HCT116 (cell line): ENCODE data around the gene FTO. TPM values are rescaled to one million over a fixed set of nuclear protein-coding genes. Genes with fewer than 3 reads are reported as not detected.

ENCODE experiments used
- ATAC-seq: fragments of 200-7000 bp; cut with Tn5 transposase; 2 replicates; pipeline ENCODE4 v1.9.1; 2020; ENCODE audit warnings: mild to moderate bottlenecking, moderate library complexity
- BruUV-seq: library from RNA; stranded (reverse); fragments of 400-500 nt; replicated peaks from 2 replicates; lab custom pipeline; 2021; lab: Mats Ljungman, UMichigan
- CTCF ChIA-PET: fragments of 300-600 bp; sonication (Branson Sonifier 250); formaldehyde crosslinking; loops from one replicate; lab custom pipeline; 2021; ENCODE audit warnings: antibody characterized with exemption; lab: Charles Lee
- POLR2A ChIA-PET: fragments of 300-600, 350-600 bp; sonication (Branson Sonifier 250); formaldehyde crosslinking; loops from one replicate; lab custom pipeline; 2021; ENCODE audit warnings: antibody characterized with exemption; lab: Charles Lee
- RAD21 ChIA-PET, 2 experiments: fragments of 300-600 bp; sonication (Branson Sonifier 250); formaldehyde crosslinking; loops; one replicate each; lab custom pipeline; 2023; ENCODE audit warnings: low total read pairs in 2 of 2; ENCODE audit not compliant: uncharacterized antibody in 2 of 2, unreplicated experiment in 2 of 2, low non-redundant PET in 1 of 2; lab: Charles Lee
- DNase-seq: peaks from one replicate; pipeline ENCODE4 v3.0.0-alpha.2; 2010; ENCODE audit warnings: low read depth, low spot score
- H2AFZ ChIP-seq: fragments of 200-600 bp; shearing (Covaris generic), sonication (generic); 2 replicates; pipeline ENCODE4 v1.6.1; 2017; ENCODE audit warnings: low read depth, mixed run types, mixed read lengths, antibody characterized with exemption, low read length; ENCODE audit not compliant: poor library complexity, severe bottlenecking
- H3K27ac ChIP-seq: 2 replicates; pipeline ENCODE4 v1.5.1; 2012; ENCODE audit warnings: low read depth, low read length
- H3K27me3 ChIP-seq: fragments of 200-600 bp; sonication (generic); 2 replicates; pipeline ENCODE4 v1.6.1; 2016; ENCODE audit warnings: mixed run types, low read length, mixed read lengths; ENCODE audit not compliant: insufficient read depth
- H3K36me3 ChIP-seq, 2 experiments: fragments of 200-500 bp in 1 of 2; fragments of 200-600 bp in 1 of 2; sonication (Bioruptor generic) in 1 of 2; sonication (generic) in 1 of 2; 2 replicates each; pipeline versions ENCODE4 v1.5.1 to v1.6.1; 2014 to 2016; ENCODE audit warnings: low read length in 2 of 2, inconsistent platforms in 1 of 2, mixed read lengths in 1 of 2, mixed run types in 1 of 2; ENCODE audit not compliant: insufficient read depth in 2 of 2, control insufficient read depth in 1 of 2
- H3K4me1 ChIP-seq, 2 experiments: fragments of 200-600 bp in 1 of 2; sonication (generic) in 1 of 2; 2 replicates each; pipeline versions ENCODE4 v1.5.1 to v1.6.1; 2012 to 2017; ENCODE audit warnings: low read length in 2 of 2, inconsistent platforms in 1 of 2, mild to moderate bottlenecking in 1 of 2, mixed read lengths in 1 of 2, mixed run types in 1 of 2, moderate library complexity in 1 of 2; ENCODE audit not compliant: insufficient read depth in 2 of 2, control insufficient read depth in 1 of 2
- H3K4me2 ChIP-seq: fragments of 200-600 bp; sonication (generic); 2 replicates; pipeline ENCODE4 v1.6.1; 2017; ENCODE audit warnings: mixed run types, low read length, mixed read lengths
- H3K4me3 ChIP-seq, 2 experiments: fragments of 200-600 bp in 1 of 2; sonication (generic) in 1 of 2; replicated peaks in 1 of 2; 2 replicates each; pipeline ENCODE4 v1.5.1; 2011 to 2016; ENCODE audit warnings: low read length in 2 of 2, control low read depth in 1 of 2, low read depth in 1 of 2, mild to moderate bottlenecking in 1 of 2, mixed read lengths in 1 of 2, mixed run types in 1 of 2
- H3K79me2 ChIP-seq: fragments of 200-600 bp; sonication (generic); 2 replicates; pipeline ENCODE4 v1.6.1; 2017; ENCODE audit warnings: mild to moderate bottlenecking, mixed run types, low read length, moderate library complexity, mixed read lengths; ENCODE audit not compliant: insufficient read depth
- H3K9ac ChIP-seq: fragments of 200-600 bp; sonication (generic); 2 replicates; pipeline ENCODE4 v1.6.1; 2016; ENCODE audit warnings: low read length, mixed read lengths
- H3K9me2 ChIP-seq: fragments of 200-600 bp; sonication (generic), shearing (Covaris generic); 2 replicates; pipeline ENCODE4 v1.6.1; 2017; ENCODE audit warnings: mixed run types, mild to moderate bottlenecking, moderate library complexity; ENCODE audit not compliant: insufficient read depth
- H3K9me3 ChIP-seq, 2 experiments: fragments of 200-500 bp in 1 of 2; fragments of 200-600 bp in 1 of 2; sonication (Bioruptor generic) in 1 of 2; sonication (generic) in 1 of 2; 2 replicates each; pipeline ENCODE4 v1.6.1; 2014 to 2017; ENCODE audit warnings: low read length in 2 of 2, mixed read lengths in 2 of 2, inconsistent platforms in 1 of 2, low read depth in 1 of 2, mild to moderate bottlenecking in 1 of 2, mixed run types in 1 of 2, moderate library complexity in 1 of 2; ENCODE audit not compliant: control insufficient read depth in 1 of 2, insufficient read depth in 1 of 2
- H4K20me1 ChIP-seq: fragments of 200-600 bp; sonication (generic), shearing (Covaris generic); 2 replicates; pipeline ENCODE4 v1.6.1; 2017; ENCODE audit warnings: mixed run types, mild to moderate bottlenecking, moderate library complexity; ENCODE audit not compliant: insufficient read depth
- CBX3 ChIP-seq: IDR thresholded peaks from 2 replicates; pipeline ENCODE4 v1.6.1; 2012; ENCODE audit warnings: low read depth
- ELF1 ChIP-seq: IDR thresholded peaks from 2 replicates; pipeline ENCODE4 v1.6.1; 2012; ENCODE audit warnings: low read depth, borderline replicate concordance
- EZH2 ChIP-seq: fragments of 200-600 bp; sonication (generic); IDR thresholded peaks from 2 replicates; pipeline ENCODE4 v1.6.1; 2017; ENCODE audit warnings: antibody characterized with exemption, mixed run types
- EZH2phosphoT487 ChIP-seq: fragments of 200-600 bp; IDR thresholded peaks from 2 replicates; pipeline ENCODE4 v1.6.1; 2018; ENCODE audit warnings: antibody characterized with exemption, borderline replicate concordance
- FOSL1 ChIP-seq: IDR thresholded peaks from 2 replicates; pipeline ENCODE4 v1.6.1; 2012; ENCODE audit warnings: low read depth
- JUND ChIP-seq: IDR thresholded peaks from 2 replicates; pipeline ENCODE4 v1.6.1; 2012
- POLR2A ChIP-seq: IDR thresholded peaks from 2 replicates; pipeline ENCODE4 v1.7.0; 2011; ENCODE audit warnings: borderline replicate concordance; ENCODE audit not compliant: insufficient read depth, insufficient read length; ENCODE audit errors: extremely low read depth
- POLR2AphosphoS5 ChIP-seq: IDR thresholded peaks from 2 replicates; pipeline ENCODE4 v1.6.1; 2011; ENCODE audit warnings: mild to moderate bottlenecking, low read depth, low read length, moderate library complexity
- REST ChIP-seq: IDR thresholded peaks from 2 replicates; pipeline ENCODE4 v1.6.1; 2012; ENCODE audit warnings: low read depth
- SIN3A ChIP-seq: IDR thresholded peaks from 2 replicates; pipeline ENCODE4 v1.6.1; 2012; ENCODE audit warnings: low read depth
- SP1 ChIP-seq: IDR thresholded peaks from 2 replicates; pipeline ENCODE4 v1.6.1; 2012; ENCODE audit warnings: low read depth
- YY1 ChIP-seq: IDR thresholded peaks from 2 replicates; pipeline ENCODE4 v1.6.1; 2011; ENCODE audit warnings: low read length, low read depth, moderate library complexity, mild to moderate bottlenecking; ENCODE audit not compliant: insufficient replicate concordance; ENCODE audit errors: extremely low read depth
- ZFX ChIP-seq: fragments of 450-650 bp; IDR thresholded peaks from 2 replicates; pipeline ENCODE4 v1.6.1; 2017
- intact Hi-C: fragments of 100-400 bp; cut with micrococcal nuclease; formaldehyde crosslinking; loops from 2 replicates; pipeline ENCODE4 v1.10.0; 2022
- total RNA-seq: library from RNA; stranded (reverse); gene quantifications from one replicate; pipeline ENCODE4 v1.2.1, GENCODE V29; 2021; ENCODE audit not compliant: unreplicated experiment

FTO gene
- total RNA-seq, 1 experiment from 2014 or later, result 55.2 TPM

- no peak for TF ChIP-seq REST
- TF ChIP-seq, all 23 proteins: peak for 0
Measured at GRCh38 chr16:54140788-54141136, 436.8 kb downstream of the FTO start (continued).

GRCh38 chr16:54142787-54143186 is 438.8 kb downstream of the FTO start:
- BruUV-seq, result no TSS peak
- ATAC-seq (no peak), DNase-seq (no peak)
- Histone ChIP-seq H3K9me3 (no peaks in the 10 kb centered on the region), H3K4me3 (no peak overlapping the region), H3K9me2 (no peaks in the 10 kb centered on the region), H3K9ac (no peak overlapping the region), H2AFZ (no peak overlapping the region), H3K79me2 (no peaks in the 10 kb centered on the region), H3K4me2 (no peak overlapping the region), H3K27me3 (peaks cover 12% of the 10 kb centered on the region; the same call in 1 of the 2 replicates), H3K36me3 (no peaks in the 10 kb centered on the region), H4K20me1 (no peaks in the 10 kb centered on the region), H3K4me1 (no peaks in the 10 kb centered on the region), H3K27ac (no peak overlapping the region)
- TF ChIP-seq JUND, result no peak
- no peak for TF ChIP-seq POLR2A
- no peak for TF ChIP-seq EZH2
- no peak for TF ChIP-seq EZH2phosphoT487
- TF ChIP-seq REST, result no peak
- TF ChIP-seq POLR2AphosphoS5, result no peak
- no peak for TF ChIP-seq YY1
- no peak for TF ChIP-seq CBX3
- TF ChIP-seq SIN3A, result no peak
- TF ChIP-seq SP1, result no peak
- TF ChIP-seq ZFX, result no peak
- TF ChIP-seq FOSL1, result no peak
- no peak for TF ChIP-seq ELF1
- RAD21 ChIA-PET, result no interaction called here
- CTCF ChIA-PET, result no interaction called here
- intact Hi-C loops, result no loop called here
- POLR2A ChIA-PET, result no interaction called here
